Activated T-cell treated with anti-CD3 and anti-CD28 coated beads, Interleukin-2, amount 50 U/mL, for 4 hours (primary cell): ENCODE results near the gene DENND5A. TPM values are rescaled to one million over a fixed set of nuclear protein-coding genes. Genes with fewer than 3 reads are reported as not detected.

ENCODE experiments used
- ATAC-seq, 2 donors: fragments of 200-7000 bp; cut with Tn5 transposase; one replicate each; pipeline ENCODE4 v1.10.0; 2021
- DNase-seq: peaks from one replicate; pipeline ENCODE4 v3.0.0-alpha.2; 2020
- H3K27me3 Mint-ChIP-seq: one replicate; pipeline ENCODE4 v1.8.0; 2021; ENCODE audit warnings: low read depth, mixed read lengths
- H3K36me3 Mint-ChIP-seq: one replicate; pipeline ENCODE4 v1.8.0; 2022; ENCODE audit warnings: mixed read lengths; ENCODE audit not compliant: insufficient read depth
- H3K4me1 Mint-ChIP-seq: one replicate; pipeline ENCODE4 v1.8.0; 2021; ENCODE audit warnings: low read depth, mixed read lengths
- H3K4me3 Mint-ChIP-seq: one replicate; pipeline ENCODE4 v1.8.0; 2021; ENCODE audit warnings: mild to moderate bottlenecking, moderate library complexity, mixed read lengths
- H3K9me3 Mint-ChIP-seq: one replicate; pipeline ENCODE4 v1.8.0; 2021; ENCODE audit warnings: mixed read lengths
- total RNA-seq, 3 donors: library from RNA; stranded (reverse); gene quantifications; one replicate each; pipeline ENCODE4 v1.2.1, GENCODE V29; 2021

DENND5A gene
- total RNA-seq, 3 donors from 2014 or later = 32.5 to 62.9 (median 44.2) TPM

DNA sequence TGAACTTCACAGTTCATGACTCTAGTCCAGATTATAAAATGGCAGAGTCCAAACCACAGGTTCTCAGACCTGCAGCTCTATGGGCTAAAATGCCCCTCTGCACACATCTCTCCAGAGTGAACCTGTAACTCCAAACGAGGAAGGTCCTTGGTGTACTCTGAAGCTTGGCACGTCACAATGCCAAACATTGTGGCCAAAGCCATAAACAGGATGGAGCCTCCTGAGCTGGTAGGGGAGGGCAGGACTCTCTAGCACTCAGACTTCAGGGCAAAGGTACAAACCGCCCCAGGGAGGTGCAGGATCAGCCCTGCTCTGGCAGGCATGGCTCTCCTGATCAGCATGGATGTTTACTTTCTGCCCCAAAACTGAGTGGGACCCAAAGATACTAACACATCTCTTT lies 176.1 kb downstream of the DENND5A start:
- no peak for DNase-seq
- no peak for ATAC-seq
- peaks cover 4% of the 10 kb centered on the region for H3K4me1 Mint-ChIP-seq
- H3K4me3 Mint-ChIP-seq = no peak overlapping the region
- no peaks in the 10 kb centered on the region for H3K9me3 Mint-ChIP-seq
- peaks cover 48% of the 10 kb centered on the region for H3K27me3 Mint-ChIP-seq
- no peaks in the 10 kb centered on the region for H3K36me3 Mint-ChIP-seq

Other genes with a start within 250 kb of the DENND5A start
- under 1 TPM; 0.20 to 0.41 (median 0.26) TPM for gene SCUBE2, start 173.8 kb downstream of the DENND5A start, total RNA-seq
- 10 to 100 TPM; 17.6 to 21.6 (median 18.0) TPM for gene TMEM41B, start 49.2 kb upstream of the DENND5A start, total RNA-seq
- gene IPO7, start 119.3 kb upstream of the DENND5A start, total RNA-seq = 100 to 1,000 TPM; 170 to 189 (median 175) TPM
- 10 to 100 TPM; 26.5 to 35.2 (median 29.7) TPM for gene ZNF143, start 195.7 kb upstream of the DENND5A start, total RNA-seq